NCI-H2029 treated with DMSO at 0.1 percent for 48 hours (cell line): ENCODE measurements around the gene ARID1B.
A peak's percentile ranks its signal among the peaks of the same experiment; 100 is the strongest.

ENCODE experiments used
- DNase-seq: peaks from one replicate; lab custom pipeline; 2025; lab: John Stamatoyannopoulos, UW

Gene ARID1B

DNA sequence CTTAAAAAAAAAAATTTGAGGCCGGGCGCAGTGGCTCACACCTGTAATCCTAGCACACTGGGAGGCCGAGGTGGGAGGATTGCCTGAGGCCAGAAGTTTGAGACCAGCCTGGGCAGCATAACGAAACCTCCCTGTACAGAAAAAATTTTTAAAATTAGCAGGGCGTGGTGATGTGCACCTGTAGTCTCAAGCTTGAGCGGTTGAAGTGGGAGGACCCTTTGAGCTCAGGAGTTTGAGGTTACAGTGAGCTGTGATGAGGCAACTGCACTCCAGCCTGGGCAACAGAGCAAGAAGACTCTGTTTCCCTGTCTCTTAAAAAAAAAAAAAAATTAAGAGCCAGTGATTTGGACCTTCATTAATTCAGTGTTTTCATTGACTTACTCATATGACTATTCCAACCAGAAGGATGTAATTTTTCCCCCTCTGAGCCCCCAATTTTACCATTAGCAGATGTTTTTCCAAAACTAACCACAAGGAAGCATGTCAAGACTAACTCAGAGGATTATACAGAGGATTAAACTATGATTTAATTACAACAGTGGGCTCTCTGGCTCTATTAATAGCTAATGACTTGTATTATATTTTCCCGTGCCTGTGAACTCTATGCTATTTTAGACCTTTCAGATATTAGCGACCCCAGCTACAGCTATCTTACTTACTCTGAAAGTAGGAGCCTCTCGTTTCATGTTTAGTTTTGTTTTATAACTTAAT, 75.1 kb downstream of the ARID1B start:
- no peak for DNase-seq

DNA sequence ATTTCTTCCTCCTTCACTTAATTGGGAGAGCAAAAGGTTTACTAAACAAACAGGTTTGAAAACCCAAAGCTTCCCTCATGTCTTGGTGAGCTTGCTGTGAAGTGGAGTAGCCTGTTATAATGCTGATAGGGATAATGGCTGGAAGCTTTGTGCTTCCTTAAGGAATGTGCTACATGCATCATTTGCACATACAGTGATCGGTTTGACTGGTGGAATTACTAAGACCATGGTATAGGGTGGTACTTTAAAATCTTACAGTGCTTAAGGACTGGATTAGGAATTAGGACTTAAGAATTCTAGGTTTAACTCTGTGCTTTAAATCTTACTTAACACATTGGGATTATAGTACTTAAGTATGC, 75.7 kb downstream of the ARID1B start:
- DNase-seq: no peak

DNA sequence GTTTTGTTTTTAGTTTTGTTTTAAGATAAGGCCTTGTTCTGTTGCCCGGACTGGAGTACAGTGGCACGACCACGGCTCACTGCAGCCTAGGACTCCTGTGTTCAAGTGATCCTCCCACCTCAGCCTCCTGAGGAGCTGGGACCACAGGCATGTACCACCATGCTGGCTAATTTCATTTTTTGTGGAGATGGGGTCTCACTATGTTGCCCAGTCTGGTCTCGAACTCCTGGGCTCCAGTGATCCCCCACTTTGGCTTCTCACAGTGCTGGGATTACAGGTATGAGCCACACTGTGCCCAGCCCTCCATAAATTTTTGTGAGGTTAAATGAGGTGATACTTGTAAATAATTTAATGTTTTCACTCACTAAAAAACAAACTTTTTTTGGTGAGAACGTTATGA, 76.6 kb downstream of the ARID1B start:
- no peak for DNase-seq

DNA sequence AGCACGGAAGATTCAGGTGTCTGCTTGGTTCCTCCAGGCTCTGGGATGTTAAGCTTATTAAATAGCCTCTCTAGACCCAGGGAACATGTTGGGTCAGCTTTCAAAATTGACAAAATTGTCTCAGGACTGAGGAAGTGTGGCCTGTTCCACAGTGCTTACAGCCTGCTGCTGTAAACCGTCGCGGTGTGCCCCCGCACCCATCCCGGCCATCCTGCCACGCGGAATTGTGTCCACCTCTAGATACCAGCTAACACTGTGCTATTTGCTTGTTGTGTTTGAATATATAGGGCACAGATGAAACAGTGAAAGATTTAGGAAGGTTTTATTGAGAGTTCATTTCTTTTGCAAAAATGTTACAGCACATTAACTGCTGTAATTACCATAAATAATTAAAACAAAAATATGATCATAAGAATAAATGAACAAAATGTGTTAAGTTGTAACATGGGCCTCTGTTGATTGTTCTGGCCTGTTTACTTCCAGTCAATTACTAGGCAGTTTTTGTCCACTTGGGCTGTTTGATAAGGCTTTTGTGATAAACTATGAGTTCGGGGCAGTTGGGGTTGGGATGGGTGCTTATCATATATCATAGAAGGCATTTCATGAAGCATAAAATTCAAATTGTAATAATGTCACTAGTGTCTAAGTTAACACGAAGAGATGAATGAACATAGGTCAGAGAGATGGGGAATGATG, 77.4 kb downstream of the ARID1B start:
- DNase-seq: no peak

DNA sequence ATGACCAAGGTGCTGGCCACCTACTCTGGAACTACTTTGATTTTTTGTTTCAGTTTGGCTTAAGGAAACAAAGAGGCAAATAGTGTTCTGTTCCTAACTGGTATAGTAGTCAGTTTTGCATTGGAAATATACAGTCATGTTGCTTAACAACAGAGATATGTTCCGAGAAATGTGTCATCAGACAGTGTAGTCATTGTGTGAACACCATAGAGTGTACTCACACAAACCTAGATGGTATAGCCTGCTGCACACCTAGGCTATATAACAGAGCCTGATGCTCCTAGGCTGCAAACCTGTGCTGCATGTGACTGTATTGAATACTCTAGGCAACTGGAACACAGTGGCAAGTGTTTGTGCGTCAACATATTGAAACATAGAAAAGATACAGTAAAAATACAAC, 80.4 kb downstream of the ARID1B start:
- DNase-seq: no peak

DNA sequence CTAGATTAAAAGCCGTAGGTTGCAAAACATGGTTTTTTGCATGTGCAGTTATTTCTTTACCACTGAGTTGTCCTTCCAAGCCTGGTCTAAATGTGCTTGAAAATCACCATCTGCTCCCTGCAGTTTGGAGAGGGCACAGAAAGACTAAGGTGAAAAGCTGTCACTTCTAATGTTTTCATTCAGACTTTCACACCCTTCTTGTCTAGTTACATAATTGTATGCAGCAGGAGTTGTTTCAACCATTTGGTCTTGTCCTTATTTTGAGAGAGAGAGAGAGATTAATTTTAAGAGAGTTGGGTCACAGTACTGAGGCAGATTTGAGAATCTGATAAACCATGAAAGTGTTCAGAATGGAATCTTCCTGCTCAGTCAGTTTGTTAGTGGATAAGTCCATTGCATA, 82.5 kb downstream of the ARID1B start:
- no peak for DNase-seq

DNA sequence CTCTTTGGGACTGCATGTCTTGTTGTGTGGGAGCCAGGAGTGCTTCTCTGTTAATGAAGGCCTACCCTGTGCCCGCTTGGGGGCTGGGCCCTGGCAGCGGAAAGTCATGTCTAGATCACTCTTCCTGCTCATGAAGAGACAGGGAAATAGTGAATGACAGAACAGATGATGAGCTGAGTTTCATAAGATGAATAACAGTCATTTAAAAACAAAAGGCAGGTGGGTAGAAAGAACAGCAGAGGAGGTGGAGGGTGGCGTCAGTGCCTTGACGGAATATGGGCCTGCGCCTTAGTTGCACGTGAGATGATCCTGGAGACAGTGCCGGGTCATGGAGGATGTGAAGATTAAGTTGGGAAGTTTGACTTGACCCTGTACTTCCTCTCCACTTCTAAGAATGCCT, 85.5 kb downstream of the ARID1B start:
- no peak for DNase-seq

DNA sequence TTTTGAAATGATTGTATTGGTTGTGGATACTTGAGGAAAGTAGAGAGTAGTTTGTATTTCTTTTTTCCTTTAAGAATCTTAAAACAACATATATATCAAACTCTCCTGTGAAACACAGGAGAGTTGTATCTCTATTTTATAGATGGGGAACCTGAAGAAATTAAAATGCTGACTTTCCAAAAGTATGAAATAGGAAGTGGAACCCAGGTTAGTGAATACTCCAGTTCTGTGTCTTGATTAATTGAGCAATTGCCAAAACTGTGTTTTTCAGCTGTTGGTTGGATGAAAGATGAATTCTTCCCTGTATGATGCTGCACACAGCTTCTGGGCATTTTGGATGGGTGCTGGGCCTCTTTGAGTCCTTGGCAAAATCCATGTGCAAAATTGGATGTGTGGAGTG, 86.3 kb downstream of the ARID1B start:
- no peak for DNase-seq

DNA sequence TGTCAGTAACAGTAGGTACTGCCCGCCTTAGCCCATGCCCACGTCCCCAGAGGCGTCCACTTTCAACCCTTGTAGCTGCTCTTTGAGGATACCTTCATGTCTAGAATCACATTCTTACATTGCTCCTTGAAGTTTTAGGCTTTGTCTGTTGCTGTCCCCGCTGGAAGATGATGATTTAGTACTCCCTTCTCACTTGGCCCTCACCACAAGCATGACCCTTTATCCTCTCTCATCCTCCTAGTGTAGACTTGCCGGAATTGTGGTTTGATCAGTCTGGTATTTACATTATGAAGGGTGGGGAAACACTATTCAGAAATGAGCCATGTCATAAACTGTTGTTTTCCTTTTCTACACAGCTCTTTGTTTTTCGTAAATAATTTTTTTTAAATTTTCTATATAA, 87.4 kb downstream of the ARID1B start:
- no peak for DNase-seq

DNA sequence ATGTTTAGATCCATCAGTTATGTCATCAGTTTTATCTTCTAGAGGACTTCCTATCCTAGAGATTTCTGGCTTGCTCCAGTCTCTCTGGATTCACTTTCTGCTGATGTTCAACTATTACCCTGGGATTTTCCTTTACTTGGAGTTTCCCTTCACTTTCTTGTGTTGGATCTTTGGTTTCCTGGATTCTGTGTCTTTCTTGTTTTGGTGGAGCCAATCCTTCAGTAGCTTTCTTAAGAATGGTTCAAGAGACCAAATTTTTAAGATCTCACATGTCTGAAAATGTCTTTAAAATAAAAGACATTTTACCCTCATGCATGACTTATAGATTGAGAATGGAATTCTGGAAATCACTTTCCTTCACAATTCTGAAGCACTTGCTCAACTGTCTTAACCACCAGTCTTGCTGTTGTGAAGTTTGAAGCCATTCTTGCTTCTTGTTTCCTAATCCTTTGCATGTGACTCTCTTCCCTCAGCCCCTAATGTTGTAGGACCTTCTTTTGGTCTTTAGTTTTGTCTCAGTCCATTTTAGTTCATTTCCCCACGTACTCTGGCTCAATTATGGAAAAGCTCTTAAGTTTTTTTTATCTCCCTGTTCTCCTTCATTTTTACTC, 87.9 kb downstream of the ARID1B start:
- no peak for DNase-seq

DNA sequence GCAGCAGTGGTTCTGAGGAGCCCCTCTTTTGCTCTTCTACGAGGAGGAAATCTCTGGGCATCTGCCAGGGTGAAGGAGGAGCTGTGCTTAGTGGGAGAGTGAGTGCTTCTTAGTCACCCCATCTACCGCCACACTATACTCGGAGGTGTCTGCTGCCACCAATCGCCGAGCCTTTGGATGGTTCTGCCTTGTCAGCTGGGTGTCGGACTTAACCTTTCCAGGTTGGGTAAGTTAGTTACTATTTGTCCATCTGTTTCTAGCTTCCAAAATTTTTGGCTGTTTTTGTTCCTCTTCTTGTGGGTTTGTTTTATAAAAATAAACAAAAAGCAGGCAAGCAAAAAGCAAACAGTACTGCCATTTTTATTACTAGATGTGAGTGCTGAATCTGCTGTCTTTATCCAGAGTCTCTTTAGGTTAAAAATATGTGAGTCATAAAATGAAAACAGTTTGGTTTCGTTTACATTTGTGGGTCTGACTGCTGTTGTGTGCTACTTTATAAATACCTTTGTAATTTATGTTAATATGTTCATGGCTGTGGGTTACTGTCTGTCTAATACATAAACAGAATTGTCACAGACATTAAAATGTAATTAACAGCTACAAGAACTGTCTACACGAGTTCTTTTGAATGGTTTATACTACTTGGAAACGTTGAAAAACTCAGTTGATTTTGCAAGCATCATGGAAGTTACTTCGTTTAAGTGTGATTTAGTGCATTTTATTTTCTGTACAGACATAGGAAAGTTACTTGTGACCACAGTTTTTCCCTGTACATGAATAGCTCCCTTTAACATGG, 89.2 kb downstream of the ARID1B start:
- no peak for DNase-seq

DNA sequence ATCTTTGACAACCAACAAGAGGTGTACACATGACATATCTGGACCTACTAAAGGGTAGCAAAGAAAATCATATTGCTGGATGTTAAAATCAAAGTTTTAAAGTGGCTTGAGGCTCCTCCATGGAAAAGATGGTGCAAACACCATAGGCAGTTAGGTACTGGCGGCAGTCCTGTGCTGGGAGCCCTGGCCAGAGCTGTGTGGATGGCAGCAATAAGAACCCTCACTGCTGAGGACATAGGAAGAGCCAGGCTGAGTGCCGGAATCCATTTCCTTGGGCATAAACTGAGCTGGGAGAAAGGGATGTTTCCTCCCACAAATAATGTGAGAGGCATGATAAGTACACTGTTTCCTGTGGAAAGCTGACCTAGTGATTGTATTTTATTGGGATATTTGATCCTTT, 89.9 kb downstream of the ARID1B start:
- no peak for DNase-seq

DNA sequence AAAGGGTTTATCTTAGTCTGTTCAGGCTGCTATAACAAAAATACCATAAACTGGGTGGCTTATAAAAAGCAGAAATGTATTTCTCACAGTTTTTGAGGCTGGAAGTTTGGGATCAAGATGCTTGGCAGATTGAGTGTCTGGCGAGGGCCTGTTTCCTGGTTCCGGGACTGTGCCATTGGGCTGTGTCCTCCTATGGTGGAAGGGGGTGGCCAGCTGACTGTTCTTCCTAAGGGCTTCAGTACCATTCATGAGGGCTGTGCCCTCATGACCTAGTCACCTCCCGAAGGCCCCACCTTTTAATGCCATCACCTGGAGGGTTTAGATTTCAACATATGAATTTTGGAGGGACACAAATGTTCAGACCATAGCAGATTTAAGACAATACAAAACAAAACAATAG, 91.2 kb downstream of the ARID1B start:
- no peak for DNase-seq

DNA sequence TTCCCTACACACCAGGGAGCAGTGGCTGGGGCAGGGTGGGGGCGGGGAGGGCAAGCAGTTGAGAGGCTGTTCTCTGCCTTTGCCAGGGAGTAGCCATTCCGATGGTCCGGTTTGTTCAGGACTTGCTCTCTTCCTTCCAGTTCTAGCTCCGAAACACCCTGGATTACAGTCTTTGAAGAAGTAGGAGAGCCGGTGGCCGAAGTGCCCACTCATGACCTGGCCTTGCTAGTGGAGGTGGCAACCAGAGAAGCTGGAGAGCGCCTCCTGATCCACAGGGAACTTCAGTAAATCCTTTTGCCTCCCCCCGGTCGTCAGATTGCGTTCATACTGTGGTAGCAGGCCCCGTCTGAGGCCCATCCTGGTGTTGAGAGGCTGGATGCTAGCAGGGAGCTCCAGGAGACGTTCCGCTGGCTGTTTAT, 92.8 kb downstream of the ARID1B start:
- DNase-seq: no peak

DNA sequence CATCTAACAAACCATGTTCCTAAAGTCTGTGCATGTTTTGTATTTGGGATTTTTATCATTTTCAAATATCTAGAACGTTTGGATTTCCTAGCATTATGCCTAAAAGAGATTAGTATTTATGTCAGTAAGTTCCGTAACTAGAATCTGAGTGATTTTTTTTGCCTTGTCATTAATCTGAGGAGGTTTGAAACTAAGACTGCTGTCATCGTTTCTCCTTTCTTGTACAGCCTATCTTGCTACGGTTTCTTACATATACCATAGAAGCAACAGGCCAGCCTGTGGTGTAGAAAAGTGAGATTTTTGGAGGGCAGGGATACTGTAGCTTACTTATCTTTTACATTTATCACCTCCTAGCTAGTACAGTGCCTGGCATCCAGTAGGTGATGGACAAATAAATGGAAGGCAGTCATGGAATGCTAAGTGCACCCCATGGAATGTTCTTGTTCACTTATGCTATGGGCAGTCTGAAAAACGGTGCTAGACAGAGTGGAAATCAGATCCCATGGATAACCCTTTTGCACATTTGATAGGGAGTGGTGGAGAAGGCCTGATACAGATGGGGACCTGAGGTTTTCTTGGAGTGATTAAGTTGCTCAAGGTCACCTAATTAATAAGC, 93.9 kb downstream of the ARID1B start:
- no peak for DNase-seq

DNA sequence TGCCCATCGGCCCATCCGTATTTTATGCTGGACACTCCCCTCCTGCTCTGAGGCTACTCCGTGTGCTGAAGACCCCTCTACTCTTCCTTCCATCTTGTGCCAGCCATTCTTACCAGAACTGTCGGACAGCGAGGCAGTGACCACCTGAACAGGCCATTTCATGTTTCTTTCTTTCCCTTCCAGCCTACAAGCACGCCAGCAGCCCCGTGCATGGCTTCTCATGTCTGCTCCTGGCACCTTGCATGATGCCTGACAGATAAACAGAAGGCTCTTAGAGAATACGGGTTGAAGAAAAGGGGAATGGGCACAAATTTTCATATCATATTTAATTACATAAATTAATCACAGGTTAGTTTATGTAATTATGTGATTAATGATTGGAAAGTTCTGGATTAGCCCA, 95.7 kb downstream of the ARID1B start:
- no peak for DNase-seq

DNA sequence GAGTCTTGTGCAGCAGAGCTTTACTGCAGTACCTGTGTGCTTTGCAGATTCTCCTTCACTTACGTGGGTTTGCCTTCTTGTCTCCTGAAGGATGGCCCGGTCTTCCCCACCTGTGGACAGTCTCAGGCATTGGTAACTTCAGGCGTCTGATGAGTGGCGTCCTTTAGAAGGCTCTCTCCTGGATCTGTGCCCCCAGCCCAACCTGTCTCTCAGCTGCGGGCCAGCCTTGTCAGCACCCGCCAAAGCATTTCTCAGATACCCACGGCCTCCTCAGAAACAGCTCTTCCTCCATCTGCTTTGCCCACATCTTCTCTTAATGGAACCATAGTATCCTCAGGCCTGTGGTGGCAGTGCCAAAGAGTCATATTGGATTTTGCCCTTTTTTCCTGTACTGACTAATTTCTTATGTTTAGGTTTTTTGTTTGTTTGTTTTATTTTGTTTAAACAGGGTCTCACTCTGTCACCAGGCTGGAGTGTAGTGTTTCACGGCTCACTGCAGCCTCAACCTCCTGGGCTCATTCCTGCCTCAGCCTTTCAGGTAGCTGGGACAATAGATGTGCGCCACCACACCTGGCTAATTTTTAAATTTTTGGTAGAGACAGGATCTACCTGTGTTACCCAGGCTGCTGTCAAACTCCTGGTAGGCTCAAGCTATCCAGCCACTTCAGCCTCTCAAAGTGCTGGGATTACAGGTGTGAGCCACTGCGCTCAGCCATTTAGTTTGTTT, 96.6 kb downstream of the ARID1B start:
- DNase-seq: peak; percentile 48

DNA sequence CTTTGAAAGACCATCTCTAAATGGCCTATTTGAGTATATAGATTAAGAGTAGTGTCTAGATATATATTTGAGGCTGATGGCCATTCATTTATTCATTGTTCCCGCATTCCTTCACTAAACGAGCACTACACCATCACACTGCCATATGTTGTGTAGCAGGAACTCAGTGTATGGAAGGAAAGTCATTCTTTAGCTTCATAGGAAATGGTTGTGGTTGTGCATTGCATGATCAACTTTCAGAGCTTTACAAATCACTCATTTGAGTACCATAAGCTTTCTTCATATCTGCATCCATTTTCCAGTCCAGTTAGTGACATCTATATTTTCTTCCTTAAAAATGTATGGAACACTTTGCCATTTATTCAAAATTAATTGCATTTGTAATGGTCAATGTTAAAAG, 97.9 kb downstream of the ARID1B start:
- DNase-seq: no peak

DNA sequence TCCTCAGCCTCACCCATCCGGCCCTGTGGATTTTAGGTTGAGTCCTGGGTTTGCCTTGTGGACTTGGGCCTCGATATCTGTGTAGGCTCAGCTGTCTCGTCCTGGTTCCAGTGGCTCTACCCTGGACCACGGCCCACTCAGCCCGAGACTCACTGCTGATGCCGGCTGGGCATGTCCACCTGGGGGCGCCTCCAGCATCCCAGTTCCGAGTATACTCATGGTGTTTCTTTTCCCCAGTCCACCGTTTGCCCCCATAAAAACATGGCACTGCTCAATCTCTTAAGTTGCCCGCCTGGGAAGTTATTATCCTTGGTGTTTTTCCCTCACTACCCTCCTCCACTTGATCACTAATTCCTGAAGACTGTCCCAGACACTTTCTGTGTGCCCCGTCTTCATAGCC, 99.1 kb downstream of the ARID1B start:
- no peak for DNase-seq

DNA sequence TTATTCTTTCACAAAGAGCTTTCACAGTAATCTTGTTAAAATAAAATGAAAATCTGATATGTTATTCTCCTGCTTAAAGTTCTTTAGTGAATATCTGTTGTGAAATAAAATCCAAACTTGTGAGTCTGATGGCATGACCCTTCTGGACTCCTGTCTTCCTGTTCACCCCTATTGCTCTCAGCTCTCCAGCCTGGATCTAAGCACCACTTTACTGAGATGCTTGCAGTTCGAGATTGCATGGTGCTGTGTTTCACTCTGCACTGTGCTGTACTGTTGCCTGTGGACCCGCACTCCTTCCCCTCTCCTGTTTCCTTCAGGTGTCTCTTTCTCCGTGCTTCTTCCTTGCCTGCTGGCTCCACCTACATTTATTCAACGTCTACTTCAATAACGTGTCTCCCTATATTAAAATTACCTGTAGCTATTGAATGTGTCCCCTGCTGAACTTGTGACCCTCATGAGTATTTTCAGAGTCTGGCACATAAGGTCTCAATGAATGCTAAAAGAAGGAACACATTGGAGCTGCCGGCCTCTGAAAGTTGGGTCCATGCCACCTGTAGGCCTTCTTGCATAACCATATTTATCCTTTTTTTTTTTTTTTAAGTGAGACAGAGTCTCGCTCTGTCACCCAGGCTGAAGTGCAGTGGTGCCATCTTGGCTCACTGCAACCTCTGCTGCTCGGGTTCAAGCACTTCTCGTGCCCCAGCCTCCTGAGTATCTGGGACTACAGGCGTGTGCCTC, 100.1 kb downstream of the ARID1B start:
- no peak for DNase-seq

DNA sequence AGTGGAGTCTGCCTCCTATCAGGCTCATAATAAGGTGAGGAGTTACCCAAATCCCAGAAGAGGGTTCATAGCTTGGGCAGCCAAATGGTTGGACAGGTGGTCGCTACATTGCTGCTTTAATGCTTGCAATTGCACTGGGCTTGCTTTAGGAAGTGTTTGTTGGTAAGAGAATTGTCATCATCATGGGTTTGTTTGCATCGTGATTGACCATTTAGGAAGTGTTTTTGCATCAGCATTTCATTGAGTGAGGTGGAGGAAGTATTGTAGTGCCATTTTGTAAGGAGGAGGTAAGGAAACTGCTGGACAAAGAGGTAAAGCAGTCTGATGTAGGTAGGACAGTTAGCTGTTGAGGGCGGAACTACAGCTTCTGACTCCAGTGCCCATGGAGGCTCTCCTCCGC, 101.5 kb downstream of the ARID1B start:
- no peak for DNase-seq
